Measurements from ENCODE around the gene GFAP. TPM values are rescaled to one million over a fixed set of nuclear protein-coding genes. Genes with fewer than 3 reads are reported as not detected.
A peak's percentile ranks its signal among the peaks of the same experiment; 100 is the strongest.
"Not testable (repeated sequence)": the region's sequence is repeated elsewhere in the genome, so short reads cannot be mapped to it uniquely, and the experiment has no call there.

The GFAP gene
- total RNA-seq, 2 experiments from 2014 or later = not detected

DNA sequence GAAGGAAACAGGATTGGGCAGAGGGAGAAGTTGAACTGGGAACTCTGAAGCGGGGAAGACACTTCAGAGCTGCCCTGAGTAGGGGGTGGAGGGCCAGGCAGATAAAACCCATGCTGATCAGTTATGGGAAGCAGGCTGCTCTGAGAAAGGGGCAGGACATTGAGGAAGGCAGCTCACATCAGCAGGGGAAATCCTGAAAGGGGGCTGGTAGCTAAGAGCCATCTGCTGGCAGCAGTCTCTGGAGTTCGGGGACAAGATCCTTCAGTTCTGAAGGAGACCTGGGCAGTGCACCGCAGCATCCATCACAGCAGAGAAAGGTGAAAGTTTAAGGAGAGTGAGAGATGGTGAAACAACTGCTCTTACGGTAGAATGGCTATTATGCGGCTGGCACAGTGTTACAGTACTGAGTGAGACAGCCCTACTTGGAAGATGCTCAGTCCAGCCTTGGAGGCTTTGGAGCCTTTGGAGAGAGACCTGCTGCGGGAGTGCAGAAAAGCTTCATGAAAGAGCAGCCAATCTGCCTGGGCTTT, 37.7 kb upstream of the GFAP start:
- POLR2A ChIA-PET = no interaction called here
- intact Hi-C loops (cut with DNase I, micrococcal nuclease) = no loop called here
- H3K27ac Mint-ChIP-seq = no peak overlapping the region
- no peak for TF ChIP-seq CTCF (IDR thresholded peaks at IDR 0.05)
- Histone ChIP-seq H3K4me1 (ENCODE audit: insufficient read depth, low read length) (peaks cover 6% of the 10 kb centered on the region), H3K36me3 (ENCODE audit: insufficient read depth, low read length) (no peaks in the 10 kb centered on the region), H3K27ac (ENCODE audit: low read depth in 1 of 2, low read length in 2 of 2) (no peak overlapping the region), H3K9me3 (ENCODE audit: control insufficient read depth in 1 of 2, insufficient read depth in 1 of 2, low read length in 2 of 2) (no peaks in the 10 kb centered on the region), H3K27me3 (ENCODE audit: control insufficient read depth in 1 of 2, insufficient read depth in 2 of 2, low read length in 2 of 2) (peaks cover 9 to 16% of the 10 kb centered on the region in 2 experiments), H3K4me3 (ENCODE audit: low read length) (no peak overlapping the region)
- H3K36me3 Mint-ChIP-seq (ENCODE audit: low read depth) = no peaks in the 10 kb centered on the region
- H3K4me1 Mint-ChIP-seq (ENCODE audit: low read depth) = peaks cover 1% of the 10 kb centered on the region
- H3K4me3 Mint-ChIP-seq = no peak overlapping the region
- H3K27me3 Mint-ChIP-seq = peaks cover 22% of the 10 kb centered on the region
- DNase-seq (no peak), ATAC-seq (ENCODE audit: poor library complexity) (no peak)
- CTCF ChIA-PET = no interaction called here
- H3K9me3 Mint-ChIP-seq = no peaks in the 10 kb centered on the region

- Mint-ChIP-seq H3K27me3 (no peaks in the 10 kb centered on the region), H3K9me3 (no peaks in the 10 kb centered on the region), H3K36me3 (ENCODE audit: low read depth) (no peaks in the 10 kb centered on the region), H3K27ac (peak overlapping the region; percentile 85), H3K4me1 (ENCODE audit: low read depth) (peaks cover 7% of the 10 kb centered on the region), H3K4me3 (peak overlapping the region; percentile 93)
- Histone ChIP-seq H3K27me3 (ENCODE audit: control insufficient read depth in 1 of 2, insufficient read depth in 2 of 2, low read length in 2 of 2) (peaks cover 0 to 5% of the 10 kb centered on the region in 2 experiments), H3K4me3 (ENCODE audit: low read length) (peak overlapping the region; percentile 60), H3K4me1 (ENCODE audit: insufficient read depth, low read length) (peaks cover 20% of the 10 kb centered on the region), H3K9me3 (ENCODE audit: control insufficient read depth in 1 of 2, insufficient read depth in 1 of 2, low read length in 2 of 2) (no peaks in the 10 kb centered on the region), H3K27ac (ENCODE audit: low read depth in 1 of 2, low read length in 2 of 2) (no peak overlapping the region), H3K36me3 (ENCODE audit: insufficient read depth, low read length) (no peaks in the 10 kb centered on the region)
- no peak for TF ChIP-seq CTCF (IDR thresholded peaks at IDR 0.05)
- DNase-seq = no peak
- no peak for ATAC-seq (ENCODE audit: poor library complexity)
- intact Hi-C loops (cut with DNase I, micrococcal nuclease) = loop anchor here in 1 of 2 experiments (2.0 to 5.0 kb wide), 3 partner anchors 20 to 104 kb away; partner anchors contain the start of genes C1QL1 and DCAKD
- CTCF ChIA-PET = no interaction called here
- POLR2A ChIA-PET = no interaction called here
Observed at GRCh38 chr17:44948315-44948795, 33.1 kb upstream of the GFAP start.

- Mint-ChIP-seq H3K36me3 (ENCODE audit: low read depth) (no peaks in the 10 kb centered on the region), H3K4me3 (peak within 1 kb of the TSS; percentile 93), H3K4me1 (ENCODE audit: low read depth) (peaks cover 7% of the 10 kb centered on the region), H3K27me3 (no peaks in the 10 kb centered on the region), H3K9me3 (no peaks in the 10 kb centered on the region), H3K27ac (peak within 1 kb of the TSS; percentile 85)
- TF ChIP-seq CTCF (IDR thresholded peaks at IDR 0.05) = no peak
- H3K27ac ChIP-seq (ENCODE audit: low read depth in 1 of 2, low read length in 2 of 2) = peak within 1 kb of the TSS in 1 of 2 donors; percentile 25
- ATAC-seq (ENCODE audit: poor library complexity) = peak; percentile 98
- H3K9me3 ChIP-seq (ENCODE audit: control insufficient read depth in 1 of 2, insufficient read depth in 1 of 2, low read length in 2 of 2) = no peaks in the 10 kb centered on the region
- CTCF ChIA-PET = interaction anchor here (1.0 kb wide), 1 partner anchor 72 kb away, joined by 4 read pairs; no protein-coding TSS in a partner anchor
- POLR2A ChIA-PET = no interaction called here
- intact Hi-C loops (cut with DNase I, micrococcal nuclease) = loop anchor here in 1 of 2 experiments (1.0 to 5.0 kb wide), 4 partner anchors 21 to 172 kb away; partner anchors contain the start of genes C1QL1 and DCAKD
- peak within 1 kb of the TSS; percentile 60 for H3K4me3 ChIP-seq (ENCODE audit: low read length)
- H3K27me3 ChIP-seq (ENCODE audit: control insufficient read depth in 1 of 2, insufficient read depth in 2 of 2, low read length in 2 of 2) = peaks cover 0 to 5% of the 10 kb centered on the region in 2 experiments
- H3K4me1 ChIP-seq (ENCODE audit: insufficient read depth, low read length) = peaks cover 20% of the 10 kb centered on the region
- H3K36me3 ChIP-seq (ENCODE audit: insufficient read depth, low read length) = no peaks in the 10 kb centered on the region
- DNase-seq = peak; percentile 77 to 94 (median 84)
Observed at GRCh38 chr17:44947461-44948314, 32.4 kb upstream of the GFAP start, which contains the start of gene KIF18B. TSS of gene KIF18B (minus strand) at chr17:44947773. CDS start at chr17:44936344, 11,429 bp downstream.

GRCh38 chr17:44945652-44946051, 30.4 kb upstream of the GFAP start:
- CTCF ChIA-PET = interaction anchor here (0.9 kb wide), 1 partner anchor 76 kb away, joined by 3 read pairs; no protein-coding TSS in a partner anchor

More at GRCh38 chr17:44945652-44946051, 30.4 kb upstream of the GFAP start:
- H3K4me3 Mint-ChIP-seq; H3K4me1 Mint-ChIP-seq (ENCODE audit: low read depth); H3K27ac Mint-ChIP-seq; H3K27ac ChIP-seq (ENCODE audit: low read depth in 1 of 2, low read length in 2 of 2); H3K9me3 ChIP-seq (ENCODE audit: control insufficient read depth in 1 of 2, insufficient read depth in 1 of 2, low read length in 2 of 2); DNase-seq; ATAC-seq (ENCODE audit: poor library complexity); H3K27me3 ChIP-seq (ENCODE audit: control insufficient read depth in 1 of 2, insufficient read depth in 2 of 2, low read length in 2 of 2); H3K36me3 Mint-ChIP-seq (ENCODE audit: low read depth); H3K27me3 Mint-ChIP-seq; H3K4me3 ChIP-seq (ENCODE audit: low read length); H3K36me3 ChIP-seq (ENCODE audit: insufficient read depth, low read length); POLR2A ChIA-PET; H3K9me3 Mint-ChIP-seq: not testable (repeated sequence)
- H3K4me1 ChIP-seq (ENCODE audit: insufficient read depth, low read length) = peaks cover 23% of the 10 kb centered on the region
- intact Hi-C loops (cut with DNase I, micrococcal nuclease) = loop anchor here in 1 of 2 experiments (5.0 kb wide), 1 partner anchor 107 kb away; the partner anchor contains the start of gene DCAKD

All from CD4-positive, alpha-beta T cell (primary cell).